K562 (cell line): Measurements from ENCODE around the gene DPAGT1. TPM values are rescaled to one million over a fixed set of nuclear protein-coding genes. Genes with fewer than 3 reads are reported as not detected.

Source experiments
- ATF2 ChIP-seq: sonication (generic); formaldehyde crosslinking; IDR thresholded peaks from 2 replicates; pipeline ENCODE4 v1.8.1; 2022; ENCODE audit warnings: missing genetic modification reagents
- CBFA2T3 ChIP-seq: fragments of 450-650 bp; IDR thresholded peaks from 2 replicates; pipeline ENCODE4 v1.6.1; 2017
- CHCHD3 ChIP-seq: fragments of 250-450 bp; sonication (Bioruptor Pico); IDR thresholded peaks from 2 replicates; pipeline ENCODE4 v2.1.2; 2022; ENCODE audit warnings: mild to moderate bottlenecking
- CREM ChIP-seq: IDR thresholded peaks from 2 replicates; pipeline ENCODE4 v1.6.1; 2014; ENCODE audit warnings: antibody characterized with exemption, low read depth
- FOXJ2 ChIP-seq: fragments of 200-800 bp; sonication (Bioruptor generic); IDR thresholded peaks from 2 replicates; pipeline ENCODE4 v1.6.1; 2016; ENCODE audit warnings: missing genetic modification characterization, missing compliant biosample characterization
- FOXK1 ChIP-seq: sonication (generic); formaldehyde crosslinking; IDR thresholded peaks from 2 replicates; pipeline ENCODE4 v1.8.0; 2022; ENCODE audit warnings: missing genetic modification reagents, mild to moderate bottlenecking, borderline replicate concordance
- FUS ChIP-seq: fragments of 200-400 bp; formaldehyde crosslinking; optimal IDR thresholded peaks from 2 replicates; pipeline ENCODE3; 2017; ENCODE audit warnings: low read depth, low read length
- GABPB2 ChIP-seq: fragments of 250-450 bp; sonication (Bioruptor Pico); conservative IDR thresholded peaks from 2 replicates; pipeline ENCODE4 v1.5.1; 2021; ENCODE audit warnings: mild to moderate bottlenecking
- HOXB6 ChIP-seq: fragments of 250-450 bp; sonication (Bioruptor Pico); IDR thresholded peaks from 2 replicates; pipeline ENCODE4 v1.5.1; 2022; ENCODE audit warnings: mild to moderate bottlenecking, borderline replicate concordance
- IFI16 ChIP-seq: fragments of 250-450 bp; sonication (Bioruptor Pico); IDR thresholded peaks from 2 replicates; pipeline ENCODE4 v2.1.2; 2022; ENCODE audit warnings: mild to moderate bottlenecking, inconsistent platforms
- MNT ChIP-seq, 2 experiments: fragments of 450-650 bp; conservative IDR thresholded peaks; 2 replicates each; pipeline ENCODE4 v1.6.1; 2017; ENCODE audit warnings: mild to moderate bottlenecking in 2 of 2, moderate library complexity in 2 of 2
- MTA1 ChIP-seq: fragments of 450-650 bp; IDR thresholded peaks from 2 replicates; pipeline ENCODE4 v1.6.1; 2017; ENCODE audit warnings: borderline replicate concordance
- NCOR1 ChIP-seq: fragments of 450-650 bp; IDR thresholded peaks from 2 replicates; pipeline ENCODE4 v1.6.1; 2016; ENCODE audit warnings: mild to moderate bottlenecking, moderate library complexity
- NELFE ChIP-seq: IDR thresholded peaks from 2 replicates; pipeline ENCODE4 v1.6.1; 2011; ENCODE audit warnings: mild to moderate bottlenecking; ENCODE audit not compliant: insufficient read depth, insufficient read length
- POLR2AphosphoS2 ChIP-seq: IDR thresholded peaks from 2 replicates; pipeline ENCODE4 v1.6.1; 2012; ENCODE audit warnings: low read length, improper control_type of control experiment
- RBFOX2 ChIP-seq: fragments of 200-400 bp; formaldehyde crosslinking; IDR thresholded peaks from 2 replicates; pipeline ENCODE4 v1.6.1; 2017; ENCODE audit warnings: low read depth, mild to moderate bottlenecking, low read length, moderate library complexity
- SMARCE1 ChIP-seq: fragments of 450-650 bp; IDR thresholded peaks from 2 replicates; pipeline ENCODE4 v1.7.1; 2016; ENCODE audit warnings: mild to moderate bottlenecking
- TAF15 ChIP-seq: fragments of 200-400 bp; formaldehyde crosslinking; IDR thresholded peaks from 2 replicates; pipeline ENCODE4 v1.6.1; 2017; ENCODE audit warnings: mild to moderate bottlenecking, low read depth, low read length, moderate library complexity
- TCF3 ChIP-seq: sonication (generic); formaldehyde crosslinking; IDR thresholded peaks from 2 replicates; pipeline ENCODE4 v1.4.0; 2020; ENCODE audit warnings: mild to moderate bottlenecking, missing genetic modification reagents
- THAP7 ChIP-seq: fragments of 250-450 bp; sonication (Bioruptor Pico); IDR thresholded peaks from 2 replicates; pipeline ENCODE4 v1.5.0; 2021
- XRCC3 ChIP-seq: fragments of 450-650 bp; IDR thresholded peaks from 2 replicates; pipeline ENCODE4 v1.6.1; 2017; ENCODE audit warnings: mild to moderate bottlenecking, moderate library complexity
- YBX1 ChIP-seq: fragments of 450-650 bp; IDR thresholded peaks from 2 replicates; pipeline ENCODE4 v1.7.1; 2016; ENCODE audit warnings: mild to moderate bottlenecking
- ZNF324 ChIP-seq: fragments of 250-450 bp; sonication (Bioruptor Pico); IDR thresholded peaks from 2 replicates; pipeline ENCODE4 v1.4.0; 2020; ENCODE audit warnings: mild to moderate bottlenecking
- ZNF41 ChIP-seq: fragments of 250-450 bp; sonication (Bioruptor Pico); conservative IDR thresholded peaks from 2 replicates; pipeline ENCODE4 v1.4.0; 2020; ENCODE audit warnings: mild to moderate bottlenecking
- ZNF512 ChIP-seq: IDR thresholded peaks from 2 replicates; pipeline ENCODE4 v1.6.1; 2016; ENCODE audit warnings: missing genetic modification characterization, missing compliant biosample characterization
- polyA plus RNA-seq, 8 experiments: library from polyadenylated mRNA; depleted of rRNA in 4 of 8; stranded (reverse) in 5 of 8; unstranded in 3 of 8; fragments of >200 nt; fragmentation: Nextera tagmentation in 2 of 8; fragmentation: Illumina TruSeq in 1 of 8; extraction: Ambion mirVana in 2 of 8; extraction: Trizol in 1 of 8; gene quantifications; 2 replicates each; pipeline versions ENCODE4 v1.2.1 to v1.2.3, GENCODE V29; 2011 to 2014; ENCODE audit warnings: inconsistent platforms in 1 of 8, missing spikeins in 1 of 8
- total RNA-seq, 7 experiments: library from RNA; depleted of rRNA in 6 of 7; stranded (reverse); fragments of >200 nt in 6 of 7; fragmentation: Illumina TruSeq in 2 of 7; extraction: Trizol in 2 of 7; gene quantifications; 2 replicates each; pipeline versions ENCODE4 v1.2.1 to v1.2.3, GENCODE V29; 2011 to 2021; ENCODE audit warnings: low replicate concordance in 1 of 7

The DPAGT1 gene
- total and polyA plus RNA-seq, 9 of the 15 experiments (the other 6 are each of a cell fraction or from before 2014, with no cell fraction given) = 29.9 to 135 (median 85.0) TPM

GRCh38 chr11:119057000-119057769 lies 44.5 kb downstream of the DPAGT1 start, which contains the start of gene HYOU1 (continued):
- TF ChIP-seq CHCHD3 (CRISPR knock-in tag) = no peak
- TF ChIP-seq XRCC3 = no peak
- TF ChIP-seq NCOR1 = no peak
- no peak for TF ChIP-seq FUS
- peak; percentile 86 for TF ChIP-seq MTA1
- no peak for TF ChIP-seq CBFA2T3
- TF ChIP-seq ATF2 (CRISPR knock-in tag) = no peak
- TF ChIP-seq SMARCE1 = peak; percentile 29; the same call in 1 of the 2 replicates
- no peak for TF ChIP-seq YBX1
- TF ChIP-seq ZNF324 (CRISPR knock-in tag) = no peak
- no peak for TF ChIP-seq HOXB6
- no peak for TF ChIP-seq TAF15
- no peak for TF ChIP-seq ZNF41 (CRISPR knock-in tag)
- 0 out of 2 replicates have a peak, but pooled peaks have one; percentile 16 for TF ChIP-seq TCF3 (CRISPR knock-in tag)
- peak; percentile 73 to 86 for TF ChIP-seq MNT (conservative IDR thresholded peaks at IDR 0.05)
- no peak for TF ChIP-seq IFI16 (CRISPR knock-in tag)
- peak; percentile 98 for TF ChIP-seq RBFOX2
- TF ChIP-seq GABPB2 (CRISPR knock-in tag) = no peak
- no peak for TF ChIP-seq NELFE
- no peak for TF ChIP-seq FOXK1 (CRISPR knock-in tag)
- 0 out of 2 replicates have a peak, but pooled peaks have one; percentile 58 for TF ChIP-seq FOXJ2 (tag)
- peak; percentile 87 for TF ChIP-seq CREM
- no peak for TF ChIP-seq ZNF512
- TF ChIP-seq POLR2AphosphoS2 = peak; percentile 48; the same call in 1 of the 2 replicates
- no peak for TF ChIP-seq THAP7
